ENCODE measurements around the gene APOOL.
"Not testable (repeated sequence)": the region's sequence is repeated elsewhere in the genome, so short reads cannot be mapped to it uniquely, and the experiment has no call there.

Gene APOOL, protein sequence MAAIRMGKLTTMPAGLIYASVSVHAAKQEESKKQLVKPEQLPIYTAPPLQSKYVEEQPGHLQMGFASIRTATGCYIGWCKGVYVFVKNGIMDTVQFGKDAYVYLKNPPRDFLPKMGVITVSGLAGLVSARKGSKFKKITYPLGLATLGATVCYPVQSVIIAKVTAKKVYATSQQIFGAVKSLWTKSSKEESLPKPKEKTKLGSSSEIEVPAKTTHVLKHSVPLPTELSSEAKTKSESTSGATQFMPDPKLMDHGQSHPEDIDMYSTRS

DNA sequence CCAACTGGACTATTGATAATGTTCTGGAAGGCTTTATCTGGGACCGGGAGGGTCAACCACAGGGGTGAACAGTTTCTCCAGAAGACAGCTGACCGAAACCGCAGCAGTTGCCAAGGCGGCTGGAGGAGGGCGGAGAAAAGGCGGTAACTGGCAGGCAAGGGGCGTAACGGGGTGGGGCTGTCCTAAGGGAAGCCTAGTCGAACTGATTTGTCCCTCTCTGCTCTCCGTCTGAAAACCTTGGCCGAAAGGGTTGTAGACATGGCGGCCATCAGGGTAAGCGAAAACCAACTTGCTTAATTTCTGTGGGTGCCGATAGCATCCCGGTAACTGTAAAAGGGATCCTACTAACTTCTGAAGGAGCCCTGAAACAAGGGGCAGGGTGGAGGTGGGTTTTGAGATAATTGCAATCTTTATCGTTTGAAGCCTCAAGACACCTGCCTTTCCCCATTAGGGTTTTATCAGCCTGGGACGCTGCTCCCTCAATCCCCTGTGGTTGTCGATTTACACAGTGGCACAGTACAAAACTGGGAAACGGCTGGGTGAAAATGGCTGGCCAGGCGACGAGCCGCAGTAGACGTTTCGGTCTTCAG, at the start of gene APOOL:
APOOL (plus strand) TSS at position 223 of the 590 bp plus-strand sequence; CDS start at position 259, 36 bp downstream.
- peak; percentile 79 for DNase-seq

DNA sequence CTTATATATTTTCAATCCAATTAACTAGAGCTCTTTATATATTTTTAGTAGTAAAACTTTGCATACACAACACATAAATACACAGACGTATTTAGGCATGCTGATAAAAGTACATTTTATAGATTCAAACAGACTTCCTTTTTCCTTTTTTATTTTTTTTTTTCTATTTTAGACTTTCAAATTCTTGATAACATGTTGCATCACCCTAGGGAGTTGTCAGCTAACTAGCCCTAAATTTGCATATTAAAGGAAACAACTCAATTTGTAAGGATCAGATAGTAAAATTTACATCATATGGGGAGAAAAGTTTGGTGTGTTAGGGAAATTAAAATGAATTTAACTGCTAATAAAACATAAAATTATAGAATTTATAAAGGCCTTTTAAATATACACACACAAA, 47.4 kb upstream of the APOOL start:
- no peak for DNase-seq

DNA sequence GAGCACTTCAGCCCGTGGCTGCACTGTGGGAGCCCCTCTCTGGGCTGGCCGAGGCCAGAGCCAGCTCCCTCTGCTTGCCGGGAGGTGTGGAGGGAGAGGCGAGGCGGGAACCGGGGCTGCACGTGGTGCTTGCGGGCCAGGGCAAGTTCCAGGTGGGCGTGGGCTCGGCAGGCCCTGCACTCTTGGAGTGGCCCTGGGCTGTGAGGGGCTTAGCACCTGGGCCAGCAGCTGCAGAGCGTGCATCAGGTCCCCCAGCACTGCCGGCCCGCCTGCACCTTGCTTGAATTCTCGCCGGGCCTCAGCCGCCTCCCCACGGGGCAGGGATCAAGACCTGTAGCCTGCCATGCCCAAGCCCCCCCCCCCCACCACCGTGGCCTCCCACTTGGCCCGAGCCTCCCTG, 28.9 kb upstream of the APOOL start:
- no peak for DNase-seq

DNA sequence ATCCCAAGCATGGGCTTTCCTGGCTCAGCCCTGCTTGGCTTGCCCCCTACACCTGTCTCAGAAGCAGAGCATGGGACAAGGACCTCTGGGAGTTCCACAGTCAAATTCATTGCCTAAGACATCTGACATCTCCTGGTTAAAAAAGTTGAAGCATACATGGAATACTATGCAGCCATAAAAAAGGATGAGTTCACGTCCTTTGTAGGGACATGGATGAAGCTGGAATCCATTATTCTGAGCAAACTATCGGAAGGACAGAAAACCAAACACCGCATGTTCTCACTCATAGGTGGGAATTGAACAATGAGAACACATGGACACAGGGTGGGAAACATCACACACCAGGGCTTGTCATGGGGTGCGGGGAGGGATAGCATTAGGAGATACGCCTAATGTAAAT, 11.9 kb upstream of the APOOL start:
- DNase-seq, result not testable (repeated sequence)

DNA sequence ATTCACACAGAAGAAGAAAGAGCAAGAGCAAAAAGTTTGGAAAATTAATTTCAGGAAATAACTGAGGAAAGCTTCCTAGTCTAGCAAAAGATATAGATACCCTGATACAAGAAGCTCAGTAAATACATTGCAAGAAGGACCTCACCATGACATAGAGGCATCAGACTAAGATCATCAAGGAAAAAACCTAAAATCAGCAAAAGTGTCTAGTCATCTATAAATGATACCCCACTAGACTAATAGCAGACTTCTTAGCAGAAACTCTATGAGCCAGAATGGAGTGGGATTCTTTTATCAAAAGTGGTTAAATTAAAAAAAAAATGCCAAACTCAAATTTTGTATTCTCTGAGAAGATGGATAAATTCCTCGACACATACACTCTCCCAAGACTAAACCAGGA, 10.5 kb upstream of the APOOL start:
- no peak for DNase-seq

DNA sequence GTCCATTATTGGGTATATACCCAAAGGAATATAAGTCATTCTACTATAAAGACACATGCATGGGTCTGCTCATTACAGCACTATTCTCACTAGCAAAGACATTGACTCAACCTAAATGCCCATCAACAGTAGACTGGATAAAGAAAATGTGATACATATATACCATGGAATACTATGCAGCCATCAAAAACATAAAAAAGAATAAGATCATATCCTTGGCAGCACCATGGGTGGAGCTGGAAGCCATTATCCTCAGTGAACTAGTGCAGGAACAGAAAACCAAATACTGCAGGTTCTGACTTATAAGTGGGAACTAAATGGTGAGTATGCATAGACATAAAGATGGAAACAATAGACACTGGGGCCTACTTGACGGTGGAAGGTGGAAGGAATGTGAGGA, 2.3 kb upstream of the APOOL start:
- no peak for DNase-seq

DNA sequence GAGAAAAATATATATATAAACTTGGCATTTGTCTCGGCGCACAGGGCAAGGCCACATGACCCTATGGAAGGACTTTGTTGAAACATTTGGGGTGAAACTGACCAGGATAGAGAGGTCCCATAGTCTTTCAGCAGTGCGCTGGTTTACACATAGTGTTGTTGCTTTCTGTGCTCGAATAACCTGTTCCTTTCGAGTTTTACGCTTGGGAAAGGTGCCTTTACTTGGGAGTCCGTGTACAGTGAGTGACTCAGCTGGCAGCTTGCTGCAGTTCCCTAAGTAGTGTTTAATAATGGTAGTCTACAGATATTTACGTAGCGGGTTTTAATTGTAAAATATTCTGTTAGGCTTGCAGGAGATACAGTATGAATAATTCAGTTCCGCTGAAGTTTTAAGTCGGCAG, 578 bp downstream of the APOOL start:
- DNase-seq, result no peak

DNA sequence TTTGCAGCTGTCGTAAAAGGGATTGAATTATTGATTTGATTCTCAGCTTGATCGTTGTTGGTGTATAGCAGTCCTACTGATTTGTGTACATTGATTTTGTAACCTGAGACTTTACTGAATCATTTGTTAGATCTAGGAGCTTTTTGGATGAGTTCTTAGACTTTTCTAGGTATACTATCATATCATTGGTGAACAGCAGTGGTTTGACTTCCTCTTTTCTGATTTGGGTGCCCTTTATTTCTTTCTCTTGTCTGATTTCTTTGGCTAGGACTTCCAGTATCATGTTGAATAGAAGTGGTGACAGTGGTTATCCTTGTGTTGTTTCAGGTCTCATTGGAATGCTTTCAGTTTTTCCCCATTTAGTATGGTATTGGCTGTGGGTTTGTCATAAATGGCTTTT, 8.4 kb downstream of the APOOL start:
- no peak for DNase-seq

DNA sequence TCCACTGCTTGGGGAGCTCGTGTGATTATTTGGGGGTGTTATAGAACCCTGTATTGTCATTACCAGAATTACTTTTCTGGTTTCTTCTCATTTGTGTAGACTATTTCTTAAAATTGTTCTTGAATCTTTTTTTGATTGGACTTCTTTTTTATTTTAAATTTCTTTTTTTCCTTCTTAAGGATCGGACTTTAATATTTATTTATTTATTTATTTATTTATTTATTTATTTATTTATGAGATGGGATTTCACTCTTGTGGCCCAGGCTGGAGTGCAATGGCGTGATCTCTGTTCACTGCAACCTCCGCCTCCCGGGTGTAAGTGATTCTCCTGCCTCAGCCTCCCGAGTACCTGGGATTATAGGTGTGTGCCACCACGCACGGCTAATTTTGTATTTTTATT, 11.7 kb downstream of the APOOL start:
- DNase-seq, result not testable (repeated sequence)

DNA sequence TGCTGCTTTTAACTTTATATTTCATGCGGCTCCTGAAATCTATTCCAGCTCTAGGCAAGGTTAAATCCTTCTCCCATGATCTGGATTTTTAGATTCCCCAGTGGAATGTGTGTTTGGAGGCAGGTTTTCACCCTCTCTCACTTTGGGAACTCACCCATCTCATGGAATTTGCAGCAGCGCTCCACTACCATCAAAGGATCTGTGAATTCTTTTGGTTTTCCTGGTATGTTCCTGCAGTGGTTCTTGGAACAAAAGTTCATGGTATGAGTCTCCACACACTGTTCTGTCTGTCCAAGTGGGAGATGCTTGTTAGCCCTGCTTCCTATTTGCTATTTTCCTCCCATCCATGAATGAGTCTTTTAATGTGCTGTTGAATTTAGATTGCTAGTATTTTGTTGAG, 14.0 kb downstream of the APOOL start:
- DNase-seq, result no peak

DNA sequence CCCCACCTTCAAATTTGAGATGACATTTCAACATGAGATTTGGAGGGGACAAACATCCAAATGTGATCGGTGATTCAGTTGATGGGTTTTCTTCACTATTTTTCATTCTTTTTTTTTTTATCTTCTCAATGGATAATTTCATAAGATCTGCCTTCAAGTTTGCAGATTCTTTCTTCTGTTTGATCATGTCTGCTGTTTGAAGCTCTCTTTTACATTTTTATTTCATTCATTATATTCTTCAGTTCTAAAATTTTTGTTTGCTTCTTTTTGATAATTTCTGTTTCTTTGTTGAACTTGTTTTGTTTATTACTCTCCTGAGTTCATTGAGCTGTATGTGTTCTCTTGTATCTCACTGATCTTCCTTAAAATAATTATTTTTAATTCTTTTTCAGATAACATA, 14.8 kb downstream of the APOOL start:
- no peak for DNase-seq

DNA sequence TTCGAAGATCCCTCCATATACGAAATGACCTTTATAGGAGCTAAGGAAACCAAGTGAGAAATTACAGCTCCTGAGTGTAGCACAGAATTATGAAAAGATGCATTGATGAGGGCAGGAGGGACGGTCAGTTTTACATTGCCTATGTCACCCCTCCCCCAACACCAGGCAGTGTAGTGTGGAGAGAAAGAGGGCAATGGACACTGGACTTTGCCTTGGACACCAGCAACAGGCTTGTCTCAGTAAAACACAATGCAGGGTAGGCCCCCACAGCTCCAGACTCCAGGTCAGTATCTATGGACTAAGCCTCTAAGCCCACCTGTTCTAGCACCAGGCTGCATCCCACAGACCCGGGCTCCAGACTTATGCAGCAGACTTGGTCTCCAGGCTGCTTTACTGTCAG, 16.5 kb downstream of the APOOL start:
- DNase-seq, result no peak

DNA sequence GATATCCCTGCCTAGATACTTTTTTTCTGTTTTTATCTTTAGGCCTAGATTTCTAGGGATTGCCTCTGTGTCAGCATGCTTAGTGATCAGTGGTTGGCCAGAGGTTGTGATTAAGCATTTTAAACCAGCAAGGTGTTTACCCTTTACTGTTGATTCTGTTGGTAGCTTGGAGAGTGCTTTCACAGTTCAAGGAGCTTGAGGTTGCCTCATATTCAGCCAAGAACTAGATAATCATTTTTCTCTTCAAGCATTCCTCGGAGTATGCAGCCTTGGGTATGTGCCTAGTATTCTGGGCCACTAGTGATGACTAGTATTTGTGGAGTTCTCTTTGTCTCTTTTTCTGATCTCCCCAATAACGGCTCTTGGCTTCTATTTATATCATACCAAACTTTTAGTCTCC, 20.4 kb downstream of the APOOL start:
- no peak for DNase-seq

DNA sequence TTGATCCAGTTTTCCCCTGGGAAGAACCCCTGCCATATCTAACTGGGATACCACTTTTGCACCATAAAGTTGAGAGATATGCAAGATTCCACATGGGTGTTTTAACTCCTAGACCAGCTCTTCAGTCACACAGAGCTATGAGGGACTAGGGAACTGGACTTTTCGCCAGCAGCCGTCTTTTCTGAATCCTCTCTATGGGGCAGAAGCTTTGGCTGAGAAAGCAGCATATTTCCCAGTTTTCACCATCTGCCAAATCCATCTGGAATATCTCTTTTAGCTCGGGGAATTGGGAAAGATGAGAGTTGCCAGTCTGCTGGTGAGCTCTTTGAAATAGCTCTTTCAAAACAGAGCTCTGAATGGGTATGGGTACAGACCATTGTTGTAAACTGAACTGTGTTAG, 20.9 kb downstream of the APOOL start:
- DNase-seq, result no peak

DNA sequence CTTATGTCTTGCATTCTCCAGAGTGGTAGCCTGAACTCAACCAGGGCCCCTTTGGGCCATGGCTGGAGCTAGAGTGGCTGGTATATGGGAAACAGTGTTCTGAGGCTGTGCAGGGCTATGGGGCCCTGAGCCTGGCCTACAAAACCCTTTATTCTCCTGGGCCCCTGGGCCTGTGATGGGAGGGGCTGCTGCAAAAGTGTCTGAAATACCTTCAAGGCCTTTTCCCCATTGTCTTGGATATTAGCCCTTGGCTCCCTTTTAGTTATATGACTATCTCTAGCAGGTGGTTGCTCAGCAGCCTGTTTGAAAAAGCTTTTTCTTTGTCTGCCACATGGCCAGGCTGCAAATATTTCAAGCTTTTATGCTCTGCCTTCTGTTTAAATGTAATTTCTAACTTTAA, 22.5 kb downstream of the APOOL start:
- DNase-seq, result no peak

DNA sequence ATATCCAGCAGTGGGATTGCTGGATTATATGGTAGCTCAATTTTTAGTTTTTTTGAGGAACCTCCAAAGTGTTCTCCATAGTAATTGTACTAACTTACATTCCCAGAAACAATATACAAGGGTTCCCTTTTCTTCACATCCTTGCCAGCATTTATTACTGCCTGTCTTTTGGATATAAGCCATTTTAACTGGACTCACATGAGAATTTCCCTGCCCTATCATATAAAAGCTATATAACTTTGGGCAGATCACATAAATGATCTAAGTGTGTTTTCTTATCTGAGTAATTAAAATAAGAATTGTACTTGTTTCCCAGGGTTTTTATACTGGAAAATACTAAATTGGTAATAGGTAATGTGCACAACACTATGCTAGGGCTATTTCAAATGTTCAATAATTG, 25.4 kb downstream of the APOOL start:
- DNase-seq, result no peak

DNA sequence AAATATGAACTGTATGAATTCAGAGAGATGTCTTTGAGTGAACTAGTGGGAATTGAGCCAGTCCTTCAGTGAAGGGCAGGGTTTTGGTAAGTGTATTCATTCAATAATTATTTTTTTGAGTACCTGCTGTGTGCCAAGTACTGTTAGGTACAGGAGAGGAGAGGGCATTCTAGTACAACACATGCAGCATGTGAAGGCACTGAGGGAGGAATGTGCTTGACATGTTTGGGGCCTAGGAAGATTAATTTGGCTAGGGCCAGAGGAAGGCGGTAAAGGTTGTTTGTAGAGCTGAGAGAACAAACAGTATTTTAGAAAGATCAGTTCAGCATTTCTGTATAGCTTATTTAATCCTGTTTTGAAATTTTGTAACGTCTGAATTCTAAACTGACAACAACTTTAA, 27.8 kb downstream of the APOOL start:
- no peak for DNase-seq

DNA sequence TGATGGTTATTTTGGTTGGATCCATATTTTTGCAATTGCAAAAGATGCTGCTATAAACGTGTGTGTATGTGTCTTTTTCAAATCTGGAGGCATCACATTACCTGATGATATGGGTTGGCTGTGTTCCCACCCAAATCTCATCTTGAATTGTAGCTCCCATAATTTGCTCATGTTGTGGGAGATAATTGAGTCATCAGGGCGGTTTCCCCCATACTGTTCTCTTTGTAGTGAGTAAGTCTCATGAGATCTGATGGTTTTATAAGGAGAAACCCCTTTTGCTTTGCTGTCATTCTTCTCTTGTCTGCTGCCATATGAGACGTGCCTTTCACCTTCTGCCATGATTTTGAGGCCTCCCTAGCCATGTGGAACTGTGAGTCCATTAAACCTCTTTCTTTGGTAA, 33.4 kb downstream of the APOOL start:
- no peak for DNase-seq

DNA sequence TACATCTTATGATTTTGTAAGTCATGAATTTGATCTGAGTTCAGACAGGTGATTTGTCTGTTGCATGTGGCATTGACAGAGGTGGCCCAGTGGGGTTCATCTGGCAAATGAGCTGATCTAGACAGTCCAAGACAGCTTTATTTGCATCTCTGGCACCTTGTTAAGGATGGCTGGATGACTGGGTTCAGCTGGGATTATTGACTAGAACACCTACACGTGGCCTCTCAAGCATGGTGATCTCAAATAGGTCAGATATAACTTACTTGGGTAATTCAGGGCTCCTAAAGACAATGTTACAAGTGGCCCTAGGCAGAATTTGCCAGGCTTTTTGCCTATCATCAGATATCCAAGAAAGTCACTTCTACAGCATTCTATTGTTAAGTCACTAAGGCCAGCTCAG, 48.0 kb downstream of the APOOL start:
- no peak for DNase-seq

DNA sequence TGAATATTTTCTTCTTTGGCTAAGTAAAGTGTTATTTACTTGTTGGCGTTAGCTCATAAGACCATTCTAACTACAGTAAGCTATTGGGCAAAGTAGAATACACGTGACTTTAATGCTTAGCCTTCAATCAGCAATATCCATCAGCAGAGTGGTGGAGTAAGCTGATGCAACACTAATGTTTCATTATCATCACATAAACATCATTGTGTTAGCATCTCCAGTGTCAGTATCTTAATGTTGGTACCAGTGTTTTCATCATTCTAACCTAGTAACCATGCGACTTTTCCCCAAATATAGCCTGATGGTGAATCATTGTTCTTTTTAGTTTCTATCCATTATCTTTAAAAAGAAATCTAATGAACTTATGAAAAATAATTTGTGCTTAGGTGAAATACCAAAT, 48.5 kb downstream of the APOOL start:
- no peak for DNase-seq

DNA sequence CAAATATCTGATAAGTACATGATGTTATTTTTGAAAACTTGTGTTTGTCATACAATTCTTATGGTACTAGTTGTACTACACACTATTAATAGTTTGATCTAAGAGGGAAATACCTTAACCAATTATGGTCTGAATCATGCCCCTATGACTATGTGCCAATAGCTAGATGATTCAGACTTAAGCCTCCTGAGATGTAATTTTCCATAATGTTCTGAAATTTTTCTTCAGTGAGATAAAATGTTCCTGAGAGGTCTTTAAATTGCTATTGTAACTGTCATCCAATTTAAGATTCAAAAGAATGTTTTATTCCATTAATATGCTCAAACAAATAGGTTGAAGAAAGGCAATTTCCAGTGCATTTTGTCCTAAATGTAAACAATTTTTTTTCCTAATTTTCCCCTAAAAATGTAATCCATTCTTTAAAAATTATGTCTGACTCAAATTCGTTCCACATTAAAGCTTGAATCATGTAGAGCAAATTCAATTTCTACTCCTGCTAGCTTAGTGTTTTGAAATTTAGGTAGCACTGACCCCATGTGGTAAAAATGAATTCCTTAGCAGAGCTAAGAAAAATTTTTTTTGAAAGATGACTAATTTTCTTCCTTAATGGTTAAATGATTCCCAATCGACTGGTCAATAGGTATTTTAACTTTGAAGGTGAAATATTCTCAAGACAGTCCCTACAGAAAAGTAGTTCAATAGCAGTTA, 49.1 kb downstream of the APOOL start:
- DNase-seq, result no peak

DNA sequence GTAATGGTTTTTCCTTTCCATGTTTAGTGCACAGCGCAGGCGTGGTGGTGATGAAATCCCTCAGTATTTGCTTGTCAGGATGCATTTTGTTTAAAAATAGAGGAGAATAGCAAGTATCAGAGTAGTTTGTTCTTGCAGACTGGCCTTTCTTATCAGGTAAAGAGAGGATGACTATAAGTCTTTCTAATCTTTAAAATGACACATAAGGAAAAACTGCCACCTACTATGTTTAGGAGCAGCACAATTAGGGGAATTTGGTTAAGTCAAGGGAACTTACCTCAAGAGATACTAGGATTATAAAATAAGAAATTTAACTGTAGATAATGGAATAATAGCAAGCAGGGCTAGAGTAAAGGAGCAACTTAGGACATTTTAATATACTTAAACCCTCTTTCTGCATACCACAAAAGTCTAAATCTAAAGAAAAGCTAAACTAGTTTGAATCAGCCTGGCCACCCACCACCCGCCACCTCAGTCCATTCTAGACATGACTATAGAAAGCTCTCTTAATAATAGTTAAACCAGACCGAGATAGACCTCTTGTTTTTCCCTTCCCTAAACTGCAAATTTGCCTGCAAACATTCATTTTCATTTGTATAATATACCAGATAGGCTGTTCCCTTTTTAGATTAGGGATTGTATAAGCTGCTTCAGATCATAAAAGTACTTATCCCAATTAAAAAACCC, 62.0 kb downstream of the APOOL start:
- DNase-seq, result no peak

DNA sequence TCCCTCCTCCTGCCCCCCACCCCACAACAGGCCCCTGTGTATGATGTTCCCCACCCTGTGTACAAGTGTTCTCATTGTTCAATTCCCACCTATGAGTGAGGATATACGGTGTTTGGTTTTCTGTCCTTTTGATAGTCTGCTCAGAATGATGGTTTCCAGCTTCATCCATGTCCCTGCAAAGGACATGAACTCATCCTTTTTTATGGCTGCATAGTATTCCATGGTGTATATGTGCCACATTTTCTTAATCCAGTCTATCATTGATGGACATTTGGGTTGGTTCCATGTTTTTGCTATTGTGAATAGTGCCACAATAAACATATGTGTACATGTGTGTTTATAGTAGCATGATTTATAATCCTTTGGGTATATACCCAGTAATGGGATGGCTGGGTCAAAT, 73.6 kb downstream of the APOOL start:
- DNase-seq, result not testable (repeated sequence)
